ENCODE measurements around the gene LYZL4. TPM values are rescaled to one million over a fixed set of nuclear protein-coding genes. Genes with fewer than 3 reads are reported as not detected.

The LYZL4 gene
- total and polyA plus RNA-seq, 2 donors (not counting 1 experiment from before 2014, with no cell fraction given), result not detected

DNA sequence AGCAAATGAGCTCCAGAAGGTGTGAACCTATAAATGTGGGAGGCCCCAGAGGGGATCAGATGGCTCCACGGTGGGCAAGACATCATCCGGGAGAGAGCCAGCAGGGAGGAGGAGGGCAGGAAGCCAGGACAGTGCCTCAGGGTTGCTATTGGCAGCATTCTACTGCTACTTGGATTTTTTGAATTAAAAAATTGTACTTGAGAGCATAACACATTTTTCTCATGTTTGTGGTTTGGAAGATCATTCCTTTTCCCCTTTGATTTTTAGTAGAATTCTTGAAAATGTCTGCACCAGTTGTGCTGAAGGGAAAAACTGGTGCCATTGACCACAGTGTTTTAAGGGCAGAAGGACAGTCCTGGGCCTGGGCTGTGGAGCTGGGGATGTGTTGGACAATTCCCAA lies 59.2 kb downstream of the LYZL4 start:
- Histone ChIP-seq H3K4me3 (ENCODE audit: control extremely low read depth in 1 of 5, extremely low read depth in 1 of 5, insufficient read depth in 1 of 5, low read depth in 2 of 5, low read length in 4 of 5) (no peak overlapping the region), H3K4me2 (replicated peaks; ENCODE audit: low read depth, low read length, poor library complexity, severe bottlenecking) (no peak overlapping the region), H3K36me3 (replicated peaks in 1 of 2; ENCODE audit: control extremely low read depth in 1 of 2, control insufficient read depth in 1 of 2, extremely low read depth in 1 of 2, insufficient read depth in 2 of 2, low read length in 1 of 2) (no peaks in the 10 kb centered on the region), H3K27ac (ENCODE audit: low read length in 2 of 2) (no peak overlapping the region), H3K9ac (ENCODE audit: low read length) (no peak overlapping the region), H3K79me2 (ENCODE audit: control insufficient read depth, insufficient read depth, low read length) (no peaks in the 10 kb centered on the region), H3K27me3 (replicated peaks in 1 of 4; ENCODE audit: control extremely low read depth in 1 of 4, control insufficient read depth in 3 of 4, insufficient read depth in 4 of 4, low read length in 3 of 4) (peaks cover 0 to 10% (median 0%) of the 10 kb centered on the region in 4 experiments), H3K9me3 (ENCODE audit: control extremely low read depth in 1 of 3, control insufficient read depth in 2 of 3, insufficient read depth in 1 of 3, low read length in 2 of 3) (peaks cover 0 to 8% (median 0%) of the 10 kb centered on the region in 3 donors), H3K4me1 (ENCODE audit: control insufficient read depth in 2 of 2, insufficient read depth in 2 of 2, low read length in 2 of 2) (no peaks in the 10 kb centered on the region), H4K20me1 (ENCODE audit: control insufficient read depth, insufficient read depth, low read length, poor library complexity, severe bottlenecking) (no peaks in the 10 kb centered on the region), H2AFZ (ENCODE audit: insufficient read depth, low read depth, low read length, poor library complexity, severe bottlenecking) (no peak overlapping the region)
- ATAC-seq (ENCODE audit: low read depth) (no peak), DNase-seq (no peak)
- no peak overlapping the region for H3K4me3 Mint-ChIP-seq
- CTCF ChIA-PET, result no interaction called here
- WGBS (ENCODE audit: insufficient coverage), result 92% methylated on average over 2 of the region's 2 CpGs
- POLR2A ChIA-PET, result no interaction called here
- TF ChIP-seq CTCF (IDR thresholded peaks at IDR 0.05), result no peak
- no peak for TF ChIP-seq EZH2 (IDR thresholded peaks at IDR 0.05; ENCODE audit: borderline replicate concordance, insufficient read depth, low read depth, low read length, poor library complexity, severe bottlenecking)
- no peaks in the 10 kb centered on the region for H3K9me3 Mint-ChIP-seq (ENCODE audit: insufficient read depth)
- intact Hi-C loops (cut with micrococcal nuclease), result no loop called here
- no peak overlapping the region for H3K27ac Mint-ChIP-seq
- no peaks in the 10 kb centered on the region for H3K4me1 Mint-ChIP-seq
- H3K27me3 Mint-ChIP-seq, result peaks cover 34% of the 10 kb centered on the region

- POLR2A ChIA-PET, result no interaction called here
- H3K4me1 Mint-ChIP-seq, result peaks cover 4% of the 10 kb centered on the region
- no peak for ATAC-seq (ENCODE audit: low read depth)
- Histone ChIP-seq H3K4me1 (ENCODE audit: control insufficient read depth in 2 of 2, insufficient read depth in 2 of 2, low read length in 2 of 2) (no peaks in the 10 kb centered on the region), H3K4me3 (ENCODE audit: control extremely low read depth in 1 of 5, extremely low read depth in 1 of 5, insufficient read depth in 1 of 5, low read depth in 2 of 5, low read length in 4 of 5) (no peak overlapping the region), H3K9me3 (ENCODE audit: control extremely low read depth in 1 of 3, control insufficient read depth in 2 of 3, insufficient read depth in 1 of 3, low read length in 2 of 3) (peaks cover 0 to 8% (median 0%) of the 10 kb centered on the region in 3 donors), H4K20me1 (ENCODE audit: control insufficient read depth, insufficient read depth, low read length, poor library complexity, severe bottlenecking) (no peaks in the 10 kb centered on the region), H3K27ac (ENCODE audit: low read length in 2 of 2) (no peak overlapping the region), H3K27me3 (replicated peaks in 1 of 4; ENCODE audit: control extremely low read depth in 1 of 4, control insufficient read depth in 3 of 4, insufficient read depth in 4 of 4, low read length in 3 of 4) (peaks cover 0 to 10% (median 0%) of the 10 kb centered on the region in 4 experiments), H2AFZ (ENCODE audit: insufficient read depth, low read depth, low read length, poor library complexity, severe bottlenecking) (no peak overlapping the region), H3K36me3 (replicated peaks in 1 of 2; ENCODE audit: control extremely low read depth in 1 of 2, control insufficient read depth in 1 of 2, extremely low read depth in 1 of 2, insufficient read depth in 2 of 2, low read length in 1 of 2) (no peaks in the 10 kb centered on the region), H3K4me2 (replicated peaks; ENCODE audit: low read depth, low read length, poor library complexity, severe bottlenecking) (no peak overlapping the region), H3K79me2 (ENCODE audit: control insufficient read depth, insufficient read depth, low read length) (no peaks in the 10 kb centered on the region), H3K9ac (ENCODE audit: low read length) (no peak overlapping the region)
- H3K27me3 Mint-ChIP-seq, result peaks cover 28% of the 10 kb centered on the region
- no peak overlapping the region for H3K27ac Mint-ChIP-seq
- WGBS (ENCODE audit: insufficient coverage), result 94% methylated on average over 4 of the region's 7 CpGs
- H3K9me3 Mint-ChIP-seq (ENCODE audit: insufficient read depth), result no peaks in the 10 kb centered on the region
- no peak overlapping the region for H3K4me3 Mint-ChIP-seq
- intact Hi-C loops (cut with micrococcal nuclease), result no loop called here
- DNase-seq, result no peak
- CTCF ChIA-PET, result no interaction called here
- TF ChIP-seq CTCF (IDR thresholded peaks at IDR 0.05), result no peak
- no peak for TF ChIP-seq EZH2 (IDR thresholded peaks at IDR 0.05; ENCODE audit: borderline replicate concordance, insufficient read depth, low read depth, low read length, poor library complexity, severe bottlenecking)
Observed at GRCh38 chr3:42349765-42350594, 60.4 kb downstream of the LYZL4 start.

Measured in B cell (primary cell).